Bone marrow (tissue), 2 donors: ENCODE results near the gene CHD2.
"Not testable (repeated sequence)": the region's sequence is repeated elsewhere in the genome, so short reads cannot be mapped to it uniquely, and the experiment has no call there.

ENCODE experiments used
- DNase-seq, 2 donors: peaks; one replicate each; lab custom pipeline; 2025; lab: John Stamatoyannopoulos, UW

Gene CHD2

DNA sequence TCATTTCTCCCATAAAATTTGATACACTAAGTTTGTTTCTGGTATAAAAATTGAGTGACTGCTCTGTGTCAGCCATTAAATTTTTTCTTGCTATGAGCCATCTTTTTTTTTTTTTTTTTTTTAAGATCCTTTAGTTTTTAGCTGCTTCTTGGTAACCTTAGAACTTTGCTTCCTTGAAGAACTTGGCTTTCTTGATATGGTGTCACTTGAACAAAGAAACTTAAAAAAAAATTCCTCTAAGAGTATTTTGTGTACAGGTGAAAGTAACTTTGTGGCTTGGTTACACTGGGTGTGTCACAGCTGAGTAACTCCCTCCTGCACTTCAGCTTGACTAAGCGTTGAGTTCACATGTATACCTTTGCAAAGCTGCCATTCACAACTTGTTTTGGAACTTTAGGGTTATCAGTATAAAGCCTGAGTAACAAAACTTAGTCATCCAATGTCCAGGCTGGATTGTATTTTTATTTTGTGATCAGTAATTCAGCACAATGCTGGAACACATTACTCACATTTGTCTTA, 6.5 kb downstream of the CHD2 start:
- DNase-seq, result no peak

DNA sequence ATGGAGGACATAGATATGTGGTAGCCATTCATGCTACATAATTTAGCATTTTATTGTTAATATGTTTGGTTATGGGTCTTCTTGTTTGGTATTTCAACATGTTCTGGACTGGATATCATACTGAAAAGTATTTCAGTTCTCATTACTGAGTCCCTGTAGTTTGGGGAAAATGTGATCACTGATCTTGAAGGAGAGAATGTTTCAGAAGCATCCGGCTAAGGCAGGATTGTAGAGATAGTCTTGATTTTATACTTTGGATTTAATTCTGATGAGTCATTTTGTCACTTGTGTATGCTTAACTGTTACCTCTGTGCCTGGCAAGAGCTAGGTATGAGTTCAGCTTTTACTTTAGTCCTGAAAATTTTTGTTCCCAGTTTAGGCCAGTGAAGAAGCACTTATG, 7.1 kb downstream of the CHD2 start:
- DNase-seq, result no peak

DNA sequence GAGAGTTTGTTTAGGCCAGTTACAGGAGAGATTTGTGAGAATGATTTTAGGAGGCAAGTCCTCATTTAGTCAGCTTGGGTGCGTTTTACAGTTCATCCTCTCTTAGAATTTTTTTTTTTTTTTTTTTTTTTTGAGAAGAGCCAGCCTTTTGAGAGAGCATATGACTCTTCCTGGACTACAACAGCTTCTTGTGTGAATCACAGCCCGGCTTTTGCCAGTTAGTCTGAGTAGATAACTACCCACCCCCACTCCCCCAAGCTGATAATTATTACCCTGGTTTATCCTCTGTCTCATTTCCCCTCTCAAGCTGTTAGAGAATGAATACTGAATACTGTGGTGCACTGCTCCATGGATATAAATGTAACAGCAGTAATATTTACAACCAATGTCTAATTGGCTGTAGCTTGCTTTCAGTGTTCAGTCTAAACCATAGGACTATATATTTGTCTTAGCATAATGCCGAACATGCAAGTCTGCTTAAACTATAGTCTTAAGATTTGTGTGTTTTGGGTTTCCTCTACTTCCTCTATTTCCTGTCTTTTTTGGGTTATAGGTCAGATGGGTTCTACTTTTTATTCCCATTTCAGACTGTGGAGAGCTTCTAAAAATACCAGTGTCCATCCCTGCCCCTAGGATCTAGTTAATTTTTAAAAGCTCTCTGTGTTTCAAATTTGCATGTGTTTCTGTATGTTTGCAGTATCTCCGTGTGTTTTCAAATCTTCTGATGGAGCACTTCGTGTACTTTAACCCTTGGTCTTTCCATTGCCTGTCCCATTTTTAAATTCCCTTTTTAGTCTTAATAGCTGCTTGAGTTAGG, 8.0 kb downstream of the CHD2 start:
- DNase-seq, result peak in 1 of 2 donors; percentile 51

DNA sequence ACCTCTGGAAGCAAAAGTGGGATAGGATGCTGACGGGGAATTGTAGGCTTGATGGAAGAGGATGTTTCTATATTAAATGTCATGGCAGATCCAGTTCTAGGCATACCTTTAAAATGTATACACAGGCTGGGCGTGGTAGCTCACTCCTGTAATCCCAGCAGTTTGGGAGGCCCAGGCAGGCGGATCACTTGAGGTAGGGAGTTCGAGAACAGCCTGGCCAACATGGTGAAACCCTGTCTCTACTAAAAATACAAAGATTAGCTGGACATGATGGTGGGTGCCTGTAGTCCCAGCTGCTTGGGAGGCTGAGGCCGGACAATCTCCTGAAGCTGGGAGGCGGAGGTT, 8.6 kb downstream of the CHD2 start:
- DNase-seq, result no peak

DNA sequence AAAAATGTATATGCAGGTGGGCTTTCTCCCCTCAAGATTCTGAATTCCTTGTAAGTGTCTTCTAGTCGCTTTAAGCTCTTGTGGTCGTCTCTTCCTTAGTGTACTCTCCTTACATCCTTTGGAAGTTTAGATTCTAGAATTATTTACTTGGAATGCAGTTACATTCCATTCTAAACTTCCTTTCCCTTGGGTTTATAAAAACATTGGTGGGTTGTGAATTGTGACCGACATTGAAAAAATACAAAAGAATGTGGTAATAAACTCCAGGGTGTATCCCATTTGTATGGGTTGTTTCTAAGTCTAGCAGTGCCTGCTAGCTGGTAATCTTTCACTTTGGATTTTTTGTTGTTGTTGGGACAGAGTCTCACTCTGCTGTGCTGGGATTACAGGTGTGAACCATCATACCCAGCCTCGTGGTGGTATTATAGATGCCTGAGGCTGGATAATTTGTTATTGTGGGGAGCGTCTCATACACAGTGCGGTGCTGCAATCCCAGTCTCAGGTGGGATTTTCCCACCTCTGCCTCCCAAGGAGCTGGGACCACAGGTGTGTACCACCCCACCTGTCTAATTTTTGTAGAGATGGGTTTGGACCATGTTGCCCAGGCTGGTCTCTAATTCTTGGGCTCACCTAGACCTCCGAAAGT, 9.1 kb downstream of the CHD2 start:
- no peak for DNase-seq

DNA sequence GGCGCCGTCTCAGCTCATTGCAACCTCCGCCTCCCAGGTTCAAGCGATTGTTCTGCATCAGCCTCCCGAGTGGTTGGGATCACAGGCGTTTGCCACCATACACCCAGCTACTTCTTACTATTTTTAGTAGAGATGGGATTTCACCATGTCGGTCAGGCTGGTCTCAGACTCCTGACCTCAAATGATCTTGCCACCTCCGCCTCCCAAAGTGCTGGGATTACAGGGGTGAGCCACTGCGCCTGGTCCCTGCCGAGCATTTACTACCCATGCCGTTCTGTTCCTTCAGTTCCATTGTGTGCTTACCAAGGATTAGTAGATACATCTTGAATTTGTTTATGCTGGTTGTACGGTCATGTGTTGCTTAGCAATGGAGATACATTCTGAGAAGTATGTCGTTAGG, 10.3 kb downstream of the CHD2 start:
- no peak for DNase-seq

DNA sequence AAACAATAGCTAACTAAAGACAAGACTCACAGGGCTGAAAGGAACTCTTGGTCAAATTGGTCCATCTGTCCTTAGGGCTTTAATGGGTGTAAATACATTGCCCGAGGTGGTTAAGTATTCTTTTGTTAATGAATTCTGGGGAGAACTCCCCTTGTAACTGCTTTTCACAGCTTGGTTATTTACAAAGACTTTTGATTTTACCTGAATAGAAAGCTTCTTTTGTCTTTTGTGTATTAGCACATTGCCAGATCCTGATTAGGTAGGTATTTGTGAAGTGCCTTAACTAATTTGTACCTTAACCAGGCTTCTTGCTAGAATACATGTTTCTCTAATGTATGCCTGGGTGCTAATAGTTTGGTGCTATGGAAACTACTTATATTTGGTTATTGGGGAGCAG, 14.0 kb downstream of the CHD2 start:
- no peak for DNase-seq

DNA sequence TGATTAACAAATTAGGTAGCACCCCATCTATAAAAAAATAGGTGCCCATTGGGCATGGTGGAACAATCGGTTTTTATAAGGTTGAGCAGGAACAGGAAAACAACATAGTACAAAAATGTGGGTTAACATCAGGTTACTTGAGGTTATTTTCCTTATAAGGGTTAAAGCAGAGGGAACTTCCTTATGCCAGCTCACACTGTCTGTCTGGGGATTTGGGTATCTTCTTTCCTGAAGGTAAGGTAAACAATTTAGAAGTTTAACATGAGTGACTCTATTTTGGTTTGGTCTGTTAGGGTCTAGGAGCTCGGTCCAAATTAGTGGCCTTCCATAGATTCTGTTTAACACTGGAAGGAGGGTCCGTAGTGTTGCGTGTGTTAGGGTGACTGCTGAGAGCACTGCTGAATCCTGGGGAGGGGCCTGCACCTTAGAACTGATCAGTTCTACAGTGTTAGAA, 14.7 kb downstream of the CHD2 start:
- peak in 1 of 2 donors; percentile 55 for DNase-seq

GRCh38 chr15:92915766-92916435, 15.8 kb downstream of the CHD2 start:
- no peak for DNase-seq

GRCh38 chr15:92917598-92918407, 17.7 kb downstream of the CHD2 start:
- DNase-seq, result peak; percentile 69 to 78

DNA sequence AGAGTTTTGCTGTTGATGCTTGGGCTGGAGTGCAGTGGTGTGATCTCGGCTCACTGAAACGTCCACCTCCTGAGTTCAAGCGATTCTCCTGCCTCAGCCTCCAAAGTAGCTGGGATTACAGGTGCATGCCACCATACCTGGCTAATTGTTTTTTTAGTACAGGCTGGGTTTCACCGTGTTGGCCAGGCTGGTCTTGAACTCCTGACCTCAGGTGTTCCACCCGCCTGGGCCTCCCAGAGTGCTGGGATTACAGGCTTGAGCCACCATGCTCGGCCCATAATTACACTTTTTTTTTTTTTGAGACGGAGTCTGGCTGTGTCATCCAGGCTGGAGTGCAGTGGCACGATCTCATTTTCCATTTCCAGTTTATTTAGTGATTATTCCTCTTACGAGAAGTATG, 18.8 kb downstream of the CHD2 start:
- DNase-seq, result not testable (repeated sequence)

DNA sequence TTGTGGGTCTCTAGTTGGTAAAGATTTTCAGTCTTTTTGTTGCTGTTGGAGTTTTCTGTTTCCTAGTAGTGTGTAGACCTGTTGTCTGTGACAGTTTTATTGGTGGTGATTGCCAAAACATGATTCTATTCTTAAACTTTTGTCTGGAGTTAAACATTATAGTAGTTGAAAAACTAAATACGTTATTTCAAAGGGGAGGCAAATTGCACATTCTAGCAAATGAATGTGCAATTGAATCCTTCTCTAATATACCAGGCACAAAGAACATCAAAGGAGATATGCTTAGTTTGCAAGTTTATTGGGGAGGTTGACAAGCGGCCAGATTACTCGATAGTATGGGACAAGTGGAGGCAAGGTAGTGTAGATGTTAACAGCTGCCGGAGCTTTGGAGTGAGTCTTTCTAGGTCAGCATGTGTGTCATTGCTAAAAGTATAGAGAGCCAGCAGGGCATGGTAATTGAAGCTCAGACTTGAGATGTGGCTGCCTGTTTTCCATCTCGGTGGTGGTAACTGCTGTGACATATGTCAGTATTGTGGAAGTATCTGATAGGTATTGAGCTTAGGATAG, 20.6 kb downstream of the CHD2 start:
- no peak for DNase-seq

- no peak for DNase-seq
These were observed 21.3 kb downstream of the CHD2 start for GRCh38 chr15:92921215-92922131.

DNA sequence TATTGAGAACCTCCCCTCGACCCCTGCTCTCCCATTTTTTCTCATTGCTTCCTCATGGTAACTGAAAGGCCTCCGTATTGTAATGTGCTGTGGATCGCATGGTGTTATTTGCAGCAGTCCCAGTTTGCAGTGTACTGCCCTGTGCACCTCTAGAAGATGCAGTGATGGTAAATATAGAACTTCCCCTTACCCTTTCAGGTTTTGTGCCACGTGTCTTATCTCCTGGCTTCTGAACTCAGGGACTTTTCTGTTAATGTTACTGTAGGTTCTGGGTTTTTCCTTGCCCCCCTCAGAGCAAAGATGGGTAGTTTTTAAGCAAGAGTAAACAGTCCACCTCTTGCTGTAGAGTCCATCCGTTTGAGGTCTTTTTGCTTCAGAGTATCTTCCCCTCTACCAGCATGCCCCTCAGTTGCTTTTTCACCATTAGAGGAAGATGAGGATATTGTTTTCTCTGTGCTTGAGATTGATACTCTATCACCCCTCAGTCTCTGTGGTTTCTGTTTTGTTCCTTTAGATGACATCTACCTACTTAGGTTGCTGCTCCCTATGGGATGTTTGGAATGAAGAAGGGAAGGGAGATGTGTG, 22.4 kb downstream of the CHD2 start:
- no peak for DNase-seq

GRCh38 chr15:92924216-92924615, 24.1 kb downstream of the CHD2 start:
- DNase-seq, result no peak

DNA sequence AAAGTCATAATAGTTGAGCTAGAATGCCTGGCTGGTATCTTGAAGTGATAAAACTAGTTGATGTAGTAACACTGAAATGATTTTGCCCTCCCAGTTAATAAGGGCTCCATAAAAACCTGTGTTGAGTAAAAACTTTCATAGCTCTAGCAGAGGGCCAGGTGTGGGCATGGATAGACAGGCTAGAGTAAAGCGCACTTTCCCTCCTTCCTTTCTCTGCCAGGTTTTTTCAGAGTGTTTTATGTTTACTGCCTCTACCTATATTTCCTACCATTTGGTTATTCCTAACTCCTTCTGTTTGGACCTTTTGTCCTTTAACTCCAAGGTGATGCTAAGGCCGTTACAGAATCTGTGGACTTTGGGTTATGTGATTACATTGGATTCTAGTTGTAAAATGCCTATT, 25.3 kb downstream of the CHD2 start:
- no peak for DNase-seq

GRCh38 chr15:92928225-92928750, 28.2 kb downstream of the CHD2 start:
- DNase-seq, result no peak

- DNase-seq, result no peak
These were observed 28.9 kb downstream of the CHD2 start for GRCh38 chr15:92929002-92929401.

DNA sequence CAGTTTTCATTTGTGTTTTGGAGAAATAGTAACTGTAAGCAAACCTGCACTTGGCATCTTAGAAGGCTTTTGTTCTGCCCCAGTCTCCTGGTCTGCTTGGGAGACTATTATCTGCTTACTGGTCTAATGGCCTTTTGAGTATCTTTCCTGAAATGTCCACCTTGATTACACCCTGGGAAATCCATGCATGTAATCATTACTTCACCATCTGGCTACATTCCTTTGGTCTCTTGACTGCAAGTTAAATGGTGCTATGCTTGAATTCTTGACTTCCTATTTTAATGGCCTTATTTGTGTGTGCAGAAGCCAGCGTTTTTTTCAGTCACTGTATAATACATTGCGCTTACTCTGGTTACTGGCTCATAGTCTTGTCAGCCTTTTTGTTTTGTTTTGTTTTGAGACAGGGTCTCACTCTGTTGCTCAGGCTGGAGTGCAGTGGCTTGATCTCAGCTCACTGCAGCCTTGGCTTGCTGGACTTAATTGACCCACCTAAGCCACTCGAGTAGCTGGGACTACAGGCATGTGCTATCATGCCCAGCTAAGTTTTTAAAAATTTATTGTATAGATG, 30.0 kb downstream of the CHD2 start:
- DNase-seq, result no peak

DNA sequence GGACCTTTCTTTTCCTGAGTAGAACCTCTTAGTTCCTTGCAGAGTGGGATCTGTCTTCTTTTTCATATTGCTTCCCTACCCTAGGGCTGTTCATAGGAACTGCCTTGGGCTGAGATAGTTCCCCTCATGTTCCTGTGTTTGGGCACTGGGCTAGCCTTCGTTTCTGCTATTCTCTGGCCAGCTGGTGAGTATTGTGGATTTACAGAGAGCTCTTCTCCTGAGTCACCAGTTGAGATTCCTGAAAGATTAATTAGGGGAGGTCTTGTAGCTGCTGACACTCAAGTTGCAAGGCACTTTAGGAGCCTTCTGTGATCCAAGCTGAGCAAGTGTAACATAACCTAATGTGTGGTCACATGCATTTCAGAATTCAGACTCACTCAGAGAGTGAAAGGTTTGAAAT, 30.7 kb downstream of the CHD2 start:
- no peak for DNase-seq
